Measurements from ENCODE around the gene AGPS. TPM values are rescaled to one million over a fixed set of nuclear protein-coding genes. Genes with fewer than 3 reads are reported as not detected.

Gene AGPS
- polyA plus RNA-seq, 1 of the 3 experiments (the other 2 are of a cell fraction) = 10.9 TPM

GRCh38 chr2:177556153-177556552 is 163.6 kb downstream of the AGPS start:
- Histone ChIP-seq H4K20me1 (ENCODE audit: insufficient read depth) (no peaks in the 10 kb centered on the region), H3K4me2 (no peak overlapping the region), H2AFZ (ENCODE audit: low read depth) (no peak overlapping the region), H3K27me3 (ENCODE audit: insufficient read depth) (no peaks in the 10 kb centered on the region), H3K27ac (ENCODE audit: low read depth in 2 of 2, low read length in 1 of 2) (no peak overlapping the region), H3K9me2 (no peaks in the 10 kb centered on the region), H3K4me1 (ENCODE audit: control insufficient read depth in 1 of 2, insufficient read depth in 2 of 2, low read depth in 1 of 2, low read length in 1 of 2) (peaks cover 0 to 8% of the 10 kb centered on the region in 2 experiments; a peak in 2 of 4 replicates), H3F3A (replicated peaks; ENCODE audit: insufficient read depth) (no peaks in the 10 kb centered on the region), H3K9ac (no peak overlapping the region), H3K36me3 (replicated peaks in 1 of 2; ENCODE audit: control insufficient read depth in 1 of 2, insufficient read depth in 2 of 2, low read length in 1 of 2) (no peaks in the 10 kb centered on the region), H3K4me3 (ENCODE audit: low read depth in 2 of 2, low read length in 1 of 2) (no peak overlapping the region), H3K9me3 (no peaks in the 10 kb centered on the region), H3K79me2 (ENCODE audit: insufficient read depth) (no peaks in the 10 kb centered on the region)
- 98% methylated on average over 2 of the region's 2 CpGs for WGBS (ENCODE audit: low lambda C conversion rate)
- DNase-seq = no peak
- ChIA-PET CTCF (interaction anchor here (1.1 kb wide), 2 partner anchors 48 kb away, joined by 3 to 4 read pairs; no protein-coding TSS in a partner anchor), POLR2A (no interaction called here)
- no peak for TF ChIP-seq GATA2 (CRISPR knock-in tag; IDR thresholded peaks at IDR 0.05)
- TF ChIP-seq FOSL2 (IDR thresholded peaks at IDR 0.05; ENCODE audit: borderline replicate concordance, low read depth) = no peak
- TF ChIP-seq FOXM1 (IDR thresholded peaks at IDR 0.05; ENCODE audit: low read depth) = no peak
- no peak for TF ChIP-seq RAD21 (IDR thresholded peaks at IDR 0.05; ENCODE audit: low read length)
- TF ChIP-seq RXRA (IDR thresholded peaks at IDR 0.05; ENCODE audit: borderline replicate concordance, low read depth) = no peak
- TF ChIP-seq NFIC (IDR thresholded peaks at IDR 0.05; ENCODE audit: borderline replicate concordance) = no peak
- no peak for TF ChIP-seq TEAD4 (IDR thresholded peaks at IDR 0.05; ENCODE audit: borderline replicate concordance, insufficient read depth)
- TF ChIP-seq TCF12 (IDR thresholded peaks at IDR 0.05) = no peak
- TF ChIP-seq MXI1 (IDR thresholded peaks at IDR 0.05; ENCODE audit: low read depth, low read length) = no peak
- no peak for TF ChIP-seq RCOR1 (IDR thresholded peaks at IDR 0.05; ENCODE audit: low read length)
- TF ChIP-seq, protein P1, sequence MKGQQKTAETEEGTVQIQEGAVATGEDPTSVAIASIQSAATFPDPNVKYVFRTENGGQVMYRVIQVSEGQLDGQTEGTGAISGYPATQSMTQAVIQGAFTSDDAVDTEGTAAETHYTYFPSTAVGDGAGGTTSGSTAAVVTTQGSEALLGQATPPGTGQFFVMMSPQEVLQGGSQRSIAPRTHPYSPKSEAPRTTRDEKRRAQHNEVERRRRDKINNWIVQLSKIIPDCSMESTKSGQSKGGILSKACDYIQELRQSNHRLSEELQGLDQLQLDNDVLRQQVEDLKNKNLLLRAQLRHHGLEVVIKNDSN (IDR thresholded peaks at IDR 0.05; ENCODE audit: borderline replicate concordance, low read depth) = no peak

DNA sequence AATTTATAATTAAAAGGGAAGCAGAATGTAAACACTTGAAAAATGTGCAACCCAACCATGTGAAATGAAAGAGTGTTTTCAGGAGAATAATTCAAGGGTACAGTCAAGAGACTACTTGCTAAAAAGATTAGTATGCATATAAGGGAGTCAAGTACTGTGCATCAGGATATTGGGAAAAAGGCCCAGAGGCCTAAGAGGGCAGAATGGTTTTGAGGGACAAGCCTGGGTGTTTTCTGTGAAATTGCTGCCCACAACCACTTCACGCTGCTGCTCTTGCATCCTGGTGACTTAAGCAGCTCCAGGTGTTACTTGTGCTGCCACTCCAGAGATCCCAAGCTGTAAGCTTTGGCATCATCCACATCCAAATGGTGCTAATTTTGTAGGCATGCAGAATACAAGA is 165.2 kb downstream of the AGPS start:
- WGBS (ENCODE audit: low lambda C conversion rate) = 100% methylated on average over 1 of the region's 1 CpG
- Histone ChIP-seq H3K4me3 (ENCODE audit: low read depth in 2 of 2, low read length in 1 of 2) (no peak overlapping the region), H3K4me2 (no peak overlapping the region), H3K4me1 (ENCODE audit: control insufficient read depth in 1 of 2, insufficient read depth in 2 of 2, low read depth in 1 of 2, low read length in 1 of 2) (no peaks in the 10 kb centered on the region; a peak in 2 of 4 replicates), H4K20me1 (ENCODE audit: insufficient read depth) (no peaks in the 10 kb centered on the region), H3K27ac (ENCODE audit: low read depth in 2 of 2, low read length in 1 of 2) (no peak overlapping the region), H3K9ac (no peak overlapping the region), H3K27me3 (ENCODE audit: insufficient read depth) (no peaks in the 10 kb centered on the region), H3K9me2 (no peaks in the 10 kb centered on the region), H3F3A (replicated peaks; ENCODE audit: insufficient read depth) (no peaks in the 10 kb centered on the region), H3K36me3 (replicated peaks in 1 of 2; ENCODE audit: control insufficient read depth in 1 of 2, insufficient read depth in 2 of 2, low read length in 1 of 2) (no peaks in the 10 kb centered on the region), H2AFZ (ENCODE audit: low read depth) (no peak overlapping the region), H3K9me3 (no peaks in the 10 kb centered on the region), H3K79me2 (ENCODE audit: insufficient read depth) (no peaks in the 10 kb centered on the region)
- ChIA-PET CTCF (no interaction called here), POLR2A (no interaction called here)
- no peak for TF ChIP-seq RFX5 (IDR thresholded peaks at IDR 0.05; ENCODE audit: low read length)
- no peak for DNase-seq

GRCh38 chr2:177559638-177560037 is 167.1 kb downstream of the AGPS start:
- Histone ChIP-seq H3K9me3 (no peaks in the 10 kb centered on the region), H3K4me3 (ENCODE audit: low read depth in 2 of 2, low read length in 1 of 2) (no peak overlapping the region), H3K27ac (ENCODE audit: low read depth in 2 of 2, low read length in 1 of 2) (no peak overlapping the region), H3F3A (replicated peaks; ENCODE audit: insufficient read depth) (no peaks in the 10 kb centered on the region), H3K36me3 (replicated peaks in 1 of 2; ENCODE audit: control insufficient read depth in 1 of 2, insufficient read depth in 2 of 2, low read length in 1 of 2) (no peaks in the 10 kb centered on the region), H4K20me1 (ENCODE audit: insufficient read depth) (no peaks in the 10 kb centered on the region), H3K9ac (no peak overlapping the region), H3K27me3 (ENCODE audit: insufficient read depth) (no peaks in the 10 kb centered on the region), H3K4me1 (ENCODE audit: control insufficient read depth in 1 of 2, insufficient read depth in 2 of 2, low read depth in 1 of 2, low read length in 1 of 2) (no peaks in the 10 kb centered on the region; a peak in 1 of 4 replicates), H3K9me2 (no peaks in the 10 kb centered on the region), H3K79me2 (ENCODE audit: insufficient read depth) (no peaks in the 10 kb centered on the region), H3K4me2 (no peak overlapping the region), H2AFZ (ENCODE audit: low read depth) (no peak overlapping the region)
- DNase-seq = no peak
- WGBS (ENCODE audit: low lambda C conversion rate) = 86% methylated on average over 2 of the region's 2 CpGs
- ChIA-PET CTCF (no interaction called here), POLR2A (no interaction called here)
- no peak for TF ChIP-seq REST (IDR thresholded peaks at IDR 0.05; ENCODE audit: low read depth, low read length)
- TF ChIP-seq EZH2phosphoT487 (IDR thresholded peaks at IDR 0.05; ENCODE audit: borderline replicate concordance, low read depth) = no peak
- TF ChIP-seq MEF2A (IDR thresholded peaks at IDR 0.05; ENCODE audit: borderline replicate concordance, low read depth) = no peak
- TF ChIP-seq TCF12 (IDR thresholded peaks at IDR 0.05) = no peak
- TF ChIP-seq EP300 (IDR thresholded peaks at IDR 0.05; ENCODE audit: borderline replicate concordance in 1 of 2, low read depth in 1 of 2, low read length in 1 of 2) = no peak
- TF ChIP-seq NFIC (IDR thresholded peaks at IDR 0.05; ENCODE audit: borderline replicate concordance) = no peak
- TF ChIP-seq MXI1 (IDR thresholded peaks at IDR 0.05; ENCODE audit: low read depth, low read length) = no peak
- no peak for TF ChIP-seq RFX5 (IDR thresholded peaks at IDR 0.05; ENCODE audit: low read length)
- no peak for TF ChIP-seq GATA2 (CRISPR knock-in tag; IDR thresholded peaks at IDR 0.05)
- TF ChIP-seq PBX3 (IDR thresholded peaks at IDR 0.05) = no peak
- TF ChIP-seq RCOR1 (IDR thresholded peaks at IDR 0.05; ENCODE audit: low read length) = no peak
- TF ChIP-seq YY1 (IDR thresholded peaks at IDR 0.05; ENCODE audit: low read depth) = no peak

Measured in SK-N-SH (cell line).